HT-29 (cell line): ENCODE measurements around the gene MYF5. TPM values are rescaled to one million over a fixed set of nuclear protein-coding genes. Genes with fewer than 3 reads are reported as not detected.

Source experiments
- DNase-seq: peaks from one replicate; pipeline ENCODE4 v3.0.0-alpha.2; 2015; ENCODE audit warnings: low spot score
- total RNA-seq: library from RNA; depleted of rRNA; stranded (reverse); fragments of >200 nt; shearing (Covaris generic); gene quantifications from 2 replicates; pipeline ENCODE4 v1.2.3, GENCODE V29; 2014

MYF5 gene
- total RNA-seq, 1 experiment from 2014 or later, result not detected

DNA sequence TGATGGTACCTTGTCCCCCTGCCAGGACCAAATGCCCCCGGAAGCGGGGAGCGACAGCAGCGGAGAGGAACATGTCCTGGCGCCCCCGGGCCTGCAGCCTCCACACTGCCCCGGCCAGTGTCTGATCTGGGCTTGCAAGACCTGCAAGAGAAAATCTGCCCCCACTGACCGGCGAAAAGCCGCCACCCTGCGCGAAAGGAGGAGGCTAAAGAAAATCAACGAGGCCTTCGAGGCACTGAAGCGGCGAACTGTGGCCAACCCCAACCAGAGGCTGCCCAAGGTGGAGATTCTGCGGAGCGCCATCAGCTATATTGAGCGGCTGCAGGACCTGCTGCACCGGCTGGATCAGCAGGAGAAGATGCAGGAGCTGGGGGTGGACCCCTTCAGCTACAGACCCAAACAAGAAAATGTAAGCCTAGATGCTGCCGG, 8.9 kb upstream of the MYF5 start:
- no peak for DNase-seq

DNA sequence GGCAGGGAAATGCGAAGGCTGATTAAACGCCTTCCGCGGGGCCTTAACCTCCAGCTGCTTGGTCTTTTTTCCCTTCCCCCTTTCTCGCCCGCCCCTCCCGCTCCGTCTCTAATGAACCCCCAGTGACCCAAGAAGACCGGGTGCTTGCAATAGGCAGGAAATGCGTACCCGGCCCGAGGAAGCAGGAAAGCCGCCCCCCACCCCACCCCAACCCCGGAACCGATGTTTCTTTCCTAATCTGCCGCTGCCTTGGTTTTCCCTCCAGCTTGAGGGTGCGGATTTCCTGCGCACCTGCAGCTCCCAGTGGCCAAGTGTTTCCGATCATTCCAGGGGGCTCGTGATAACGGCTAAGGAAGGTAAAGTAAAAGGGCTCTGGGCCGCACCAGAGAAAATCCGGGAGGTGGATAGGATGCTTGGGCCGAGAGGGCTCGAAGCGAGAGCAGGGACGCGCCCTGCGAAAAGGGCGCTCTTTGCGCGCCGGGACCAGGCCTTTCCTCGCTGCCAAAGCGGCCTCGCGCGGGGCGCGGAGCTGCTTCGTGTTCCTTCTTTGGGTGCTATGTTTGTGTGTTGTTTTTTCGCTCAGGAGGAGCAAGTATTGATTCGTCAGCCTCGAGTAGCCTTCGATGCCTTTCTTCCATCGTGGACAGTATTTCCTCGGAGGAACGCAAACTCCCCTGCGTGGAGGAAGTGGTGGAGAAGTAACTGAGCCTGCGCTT, 8.3 kb upstream of the MYF5 start:
- DNase-seq, result no peak

DNA sequence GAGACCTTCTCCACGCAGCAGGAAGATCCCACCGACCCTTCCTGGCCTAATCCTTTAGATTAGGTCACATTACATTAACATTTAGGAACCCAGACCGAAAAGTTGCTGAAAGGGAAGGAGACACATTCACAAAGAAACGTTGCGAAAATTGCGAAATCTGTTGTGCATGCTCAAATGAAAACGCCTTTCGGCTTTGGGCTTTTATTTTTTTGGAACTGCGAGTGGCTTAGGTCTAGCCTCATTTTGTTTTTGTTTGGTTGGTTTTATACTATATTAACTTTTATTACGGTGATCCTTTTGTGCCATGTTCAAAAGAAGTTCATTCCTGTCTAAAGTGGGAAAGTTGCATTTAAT, 7.8 kb upstream of the MYF5 start:
- no peak for DNase-seq

DNA sequence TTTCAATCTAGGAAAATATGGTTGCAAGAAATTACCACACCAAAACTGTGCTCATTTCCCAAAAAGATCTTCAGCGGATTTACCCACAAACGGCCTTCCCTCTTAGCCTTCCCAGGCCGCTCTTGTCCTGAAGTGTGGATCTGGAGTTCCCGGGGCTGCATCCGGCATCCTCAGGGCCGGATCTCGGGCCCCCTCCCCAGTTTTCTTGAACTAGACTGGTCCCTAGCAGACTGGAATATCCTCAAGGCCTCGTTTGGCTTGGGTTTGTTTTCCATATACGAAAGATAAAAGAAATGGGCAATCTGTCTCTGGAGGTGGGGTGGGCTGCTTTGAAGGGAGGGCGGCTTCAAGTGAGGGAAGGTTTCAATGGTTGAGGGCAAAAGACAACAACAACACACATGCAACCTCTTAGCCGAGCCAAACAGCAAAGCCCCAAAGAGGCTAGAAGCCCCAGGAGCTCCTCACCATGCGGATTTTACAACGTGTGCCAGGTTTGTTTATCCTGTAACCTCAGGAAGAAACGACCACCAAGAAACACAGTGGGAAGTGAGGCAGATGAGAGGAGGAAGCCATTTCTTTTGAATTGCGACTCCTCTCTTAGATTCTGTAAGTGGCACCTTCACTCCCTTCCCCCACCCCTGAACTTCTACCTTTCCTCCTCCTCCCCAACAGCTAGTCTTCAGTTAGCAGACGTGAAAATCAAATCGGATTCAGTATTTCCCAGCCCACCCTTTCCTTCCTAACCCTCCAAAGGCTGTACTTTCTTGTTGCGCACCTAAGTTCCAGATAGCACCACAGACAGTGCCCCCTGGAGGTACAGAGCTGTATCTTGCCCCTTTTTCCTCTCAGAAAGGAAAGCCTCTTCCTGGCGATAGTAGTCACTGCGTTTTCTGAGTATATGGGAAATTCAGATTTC, 6.6 kb upstream of the MYF5 start:
- no peak for DNase-seq

DNA sequence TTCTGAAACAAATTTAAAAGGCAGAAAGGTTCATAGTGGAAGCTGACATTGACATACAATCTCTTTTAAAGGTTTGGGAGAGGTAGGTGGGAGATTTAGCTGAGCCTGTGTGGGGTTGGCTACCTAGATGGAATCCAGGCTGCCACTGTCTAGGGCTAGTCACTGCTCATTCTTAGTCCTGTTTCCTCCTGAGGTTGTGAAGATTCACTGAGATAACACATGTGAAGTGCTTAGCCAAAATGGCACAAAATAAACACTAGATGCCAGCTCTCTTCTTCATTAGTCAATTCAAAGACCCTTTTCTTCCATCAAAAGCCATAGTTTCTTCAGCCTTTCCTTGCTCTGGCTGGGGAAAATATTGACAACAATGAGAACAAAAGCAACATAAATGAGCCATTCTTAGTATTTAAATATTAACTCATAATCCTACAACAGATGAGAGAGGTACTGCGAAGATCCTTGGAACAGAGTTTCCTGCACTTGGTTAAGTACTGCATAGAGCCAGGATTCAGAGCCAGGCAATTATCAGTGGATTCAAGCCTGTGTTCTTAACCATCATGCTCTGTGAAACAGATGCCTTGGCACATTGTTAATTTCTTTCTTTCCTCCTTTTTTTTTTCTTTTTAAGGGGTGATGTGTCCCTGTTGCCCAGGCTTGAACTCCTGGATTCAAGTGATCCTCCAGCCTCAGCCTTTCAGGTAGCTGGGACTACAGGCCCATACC, 5.8 kb upstream of the MYF5 start:
- DNase-seq, result no peak

DNA sequence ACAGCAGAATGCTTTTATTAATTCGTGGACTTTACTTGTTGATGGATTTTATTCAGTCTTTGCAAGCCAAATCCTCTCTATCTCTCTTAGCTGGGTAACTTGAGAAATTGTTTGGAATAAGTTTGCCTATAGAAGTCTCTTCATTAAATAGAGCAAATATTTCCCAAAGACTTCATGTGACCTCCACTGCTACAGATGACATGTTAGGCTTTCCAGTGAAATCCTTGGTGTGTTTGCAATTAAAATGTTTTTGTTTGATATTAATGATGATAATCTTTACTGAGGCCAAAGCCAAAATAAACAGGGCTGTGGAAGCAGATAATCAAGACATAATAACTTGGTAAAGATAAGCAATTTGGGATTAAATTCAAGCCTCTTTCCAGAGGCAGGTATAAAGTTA, 4.8 kb upstream of the MYF5 start:
- DNase-seq, result no peak

DNA sequence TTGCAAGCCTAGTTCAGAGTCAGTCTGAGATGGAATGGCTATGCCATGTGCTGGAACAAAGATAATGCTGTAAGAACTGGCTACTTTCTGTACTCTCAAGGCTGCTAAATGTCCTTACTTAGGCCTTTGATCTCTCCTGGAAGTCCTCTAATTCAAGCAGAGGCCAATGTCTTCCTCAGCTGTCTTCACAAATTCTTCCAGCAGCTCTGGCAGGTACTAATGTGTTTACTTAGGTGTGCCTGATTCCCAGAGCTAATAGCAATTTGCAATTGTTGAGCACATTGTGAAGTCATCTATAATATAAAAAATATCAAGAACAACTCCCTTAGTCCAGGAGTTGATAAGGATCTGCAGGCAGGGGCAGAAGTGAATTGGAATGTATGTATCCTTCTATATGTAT, 3.8 kb upstream of the MYF5 start:
- DNase-seq, result no peak

DNA sequence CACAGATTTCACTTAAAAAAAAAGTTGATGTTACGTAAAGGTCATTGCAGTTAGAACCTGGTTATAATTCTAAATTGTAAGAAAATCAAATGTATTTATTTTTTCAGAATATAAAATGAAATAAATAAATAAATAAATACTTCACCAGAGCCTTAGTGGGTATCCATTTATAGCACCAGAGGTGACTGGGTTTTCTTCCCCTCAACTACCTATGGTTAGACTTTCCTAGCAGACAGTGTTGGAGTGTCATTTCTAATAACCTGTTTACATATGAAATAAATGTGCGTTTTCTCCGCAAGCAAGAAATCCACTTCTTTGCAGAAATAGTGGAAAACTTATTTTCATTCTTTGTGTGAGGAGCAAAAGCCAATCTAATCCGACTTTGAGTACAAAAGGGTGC, 3.3 kb upstream of the MYF5 start:
- DNase-seq, result no peak

DNA sequence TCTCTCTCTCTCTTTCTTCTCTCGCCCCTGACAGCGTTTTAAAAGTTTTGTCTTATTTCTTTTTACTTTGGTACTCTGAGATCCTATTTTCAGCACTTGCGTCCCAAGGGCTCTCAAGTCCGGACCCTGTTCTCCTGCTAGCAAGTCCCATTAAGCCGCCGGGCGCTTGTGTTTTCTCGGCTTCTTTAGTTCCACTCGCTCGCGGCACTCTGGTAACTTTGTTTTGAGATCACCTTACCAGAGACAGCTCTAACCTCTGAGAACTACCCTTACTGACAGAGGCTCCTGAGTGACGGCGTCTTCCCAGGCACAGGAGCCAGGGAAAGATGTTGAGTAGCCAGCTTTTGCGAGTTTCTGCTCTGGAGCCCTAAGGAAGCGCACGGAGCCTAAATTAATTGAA, 2.7 kb upstream of the MYF5 start:
- no peak for DNase-seq

DNA sequence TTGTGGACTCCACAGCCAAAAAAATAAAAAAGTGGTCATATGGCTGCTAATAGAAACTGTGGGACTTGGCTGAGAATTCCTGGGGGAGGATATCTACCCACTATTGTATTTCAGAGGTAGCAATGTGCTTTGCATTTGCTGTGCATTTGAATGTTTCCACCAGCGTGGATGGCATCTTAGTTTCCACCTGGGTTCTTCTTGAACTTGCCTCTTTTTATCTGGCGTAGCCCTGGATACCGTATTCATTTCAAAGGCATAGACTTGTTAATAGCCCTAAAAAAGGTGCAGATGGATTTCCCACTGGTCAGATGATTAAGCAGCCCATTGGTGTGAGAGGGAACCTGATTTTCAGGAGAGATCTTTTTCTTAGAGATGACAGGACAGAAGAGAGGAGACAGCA, 1.9 kb upstream of the MYF5 start:
- DNase-seq, result no peak

DNA sequence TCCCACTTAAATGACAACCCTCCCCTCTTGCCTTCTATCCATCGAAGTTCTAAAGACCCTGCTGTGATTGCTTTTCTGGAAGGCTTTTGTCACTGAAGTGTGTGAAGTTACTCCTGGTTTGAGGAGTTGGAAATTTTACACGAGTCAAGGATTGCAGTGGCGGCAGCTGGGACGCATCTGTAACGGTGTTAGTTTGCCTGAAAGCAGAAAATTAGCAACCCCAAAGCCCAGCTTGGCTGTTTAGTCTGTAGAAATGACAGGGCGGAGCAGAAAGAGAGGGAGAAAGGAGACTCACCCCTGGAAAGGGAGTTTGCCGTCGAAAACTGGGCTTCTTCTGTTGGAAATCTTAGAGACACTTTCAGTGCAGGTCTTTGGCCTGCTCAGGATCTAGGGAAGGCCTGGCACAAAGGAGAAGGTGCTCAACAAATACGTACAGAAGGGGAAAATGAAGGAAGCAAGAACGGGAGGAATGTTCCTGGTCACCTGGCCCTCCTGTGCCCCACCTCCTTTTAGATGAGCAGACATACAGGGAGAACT, 931 bp upstream of the MYF5 start:
- DNase-seq, result no peak

DNA sequence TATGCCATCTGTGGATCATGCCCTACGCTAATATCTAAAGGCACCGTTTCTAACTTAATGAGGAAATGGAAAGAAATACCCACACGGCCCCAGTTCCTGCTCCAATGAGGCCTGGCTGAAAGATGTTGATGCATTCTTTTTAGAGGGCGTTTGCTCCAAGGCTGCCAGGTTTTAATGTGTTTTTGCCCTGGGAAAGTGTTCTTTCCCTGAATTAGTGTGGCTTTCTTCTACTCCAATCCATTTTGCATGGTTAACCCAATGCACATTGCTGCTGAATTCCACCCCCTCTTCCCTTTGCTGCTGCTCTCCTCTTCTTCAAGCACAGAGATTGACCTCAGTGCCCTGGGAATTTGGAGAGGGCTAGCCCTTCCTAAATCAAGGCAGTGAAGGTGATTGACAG, 1.1 kb downstream of the MYF5 start:
- no peak for DNase-seq

DNA sequence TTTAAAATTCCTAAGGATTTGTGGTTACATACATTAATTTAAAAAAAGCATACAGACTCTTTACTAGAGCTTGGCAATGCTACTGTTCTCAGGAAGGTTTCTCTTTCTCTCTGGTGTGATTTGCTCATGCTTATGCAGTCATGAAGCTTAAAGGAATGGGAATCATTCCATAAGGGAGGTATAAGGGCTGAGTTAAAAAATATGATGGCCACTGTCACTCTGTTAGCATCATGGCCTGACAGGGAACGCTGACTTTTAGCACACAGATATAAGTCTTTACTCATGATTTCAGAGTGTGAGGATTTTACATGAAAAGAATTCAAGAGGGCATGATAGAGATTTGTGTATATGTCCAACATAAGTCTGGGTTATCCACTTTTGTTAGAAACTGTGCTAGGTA, 3.8 kb downstream of the MYF5 start:
- DNase-seq, result no peak

DNA sequence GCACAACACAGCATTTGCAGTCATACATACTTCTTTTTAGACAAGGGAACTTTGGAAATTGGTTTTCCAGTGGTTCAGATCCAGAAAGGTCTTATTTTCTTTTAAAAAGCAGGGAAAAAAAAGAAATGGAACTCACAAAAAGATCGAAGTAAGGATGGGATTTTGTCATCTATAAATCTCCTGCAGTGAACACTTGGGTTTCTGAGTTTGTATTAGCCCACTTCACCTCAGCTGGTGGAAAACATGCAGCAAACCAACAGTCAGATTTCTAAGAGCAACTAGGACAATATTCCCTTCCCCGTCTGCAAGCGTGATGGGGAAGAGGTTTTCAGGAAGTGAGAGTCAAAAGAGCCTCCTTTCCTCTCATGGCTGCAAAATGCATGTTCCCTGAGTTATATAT, 4.6 kb downstream of the MYF5 start:
- no peak for DNase-seq

DNA sequence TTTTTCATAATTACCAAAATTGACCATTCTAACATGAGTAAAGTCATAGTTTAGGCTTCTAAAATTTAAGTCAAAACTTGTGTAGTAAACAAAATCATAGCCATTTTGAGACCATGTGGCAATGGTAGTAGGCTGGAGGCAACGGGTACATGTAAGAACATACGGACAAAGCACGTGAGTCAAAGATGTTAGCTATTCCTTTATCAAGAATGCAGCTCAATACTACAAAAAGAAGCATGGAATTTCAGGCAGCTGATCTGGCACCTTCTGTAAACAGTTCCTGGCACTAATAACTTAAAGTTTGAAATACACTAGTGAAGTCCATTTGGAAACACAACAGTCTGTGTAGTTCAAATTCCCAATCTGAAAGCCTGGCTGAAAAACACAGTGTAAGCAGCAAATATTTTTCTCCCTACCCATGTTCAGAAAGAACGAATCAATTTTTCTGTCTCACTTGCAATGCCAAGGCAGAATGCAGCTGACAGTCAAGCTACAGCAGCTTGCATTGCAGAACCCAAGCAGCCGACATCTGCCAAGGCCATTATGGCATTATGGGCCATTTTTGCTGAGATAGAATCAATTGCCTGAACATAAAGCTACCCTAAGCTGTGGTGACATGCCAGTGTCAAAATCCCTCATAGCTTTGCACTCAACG, 29.3 kb downstream of the MYF5 start:
- no peak for DNase-seq

DNA sequence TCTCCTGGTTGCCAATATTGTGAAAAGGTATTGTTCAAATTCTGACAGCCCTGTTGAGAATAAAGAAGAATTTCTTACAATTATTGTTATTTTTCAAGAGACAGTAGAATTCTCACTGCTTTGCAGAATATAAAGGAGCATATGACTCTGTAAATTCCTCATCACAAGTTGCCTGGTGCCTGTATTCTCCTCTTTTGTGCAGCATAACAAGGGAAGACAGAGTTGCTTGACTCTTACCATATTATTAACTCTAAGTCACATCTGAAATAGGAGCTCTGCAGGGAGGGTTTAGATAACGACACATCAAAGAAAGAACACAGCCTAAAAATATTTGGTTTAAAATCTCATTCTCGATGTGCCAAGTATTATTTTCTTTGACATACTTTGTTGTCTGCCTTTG, 31.1 kb downstream of the MYF5 start:
- DNase-seq, result no peak

DNA sequence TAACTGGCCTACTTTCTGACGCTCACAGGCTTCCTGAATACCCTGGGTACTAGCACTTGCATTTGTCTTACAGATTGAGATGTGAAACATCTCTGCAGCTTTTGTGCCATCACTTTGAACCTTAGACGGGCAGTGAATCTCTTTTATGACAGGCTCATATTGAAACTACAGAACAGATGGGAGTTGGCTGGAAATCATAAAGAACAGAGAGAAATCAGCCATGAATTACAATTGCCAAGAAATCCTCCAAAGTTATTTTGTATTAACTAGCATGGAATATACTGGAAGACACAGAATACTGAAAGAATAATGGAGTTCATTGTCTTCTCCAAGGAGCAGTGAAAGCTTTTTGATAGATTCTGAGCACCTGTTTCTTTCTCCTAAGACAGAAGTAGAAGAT, 32.7 kb downstream of the MYF5 start:
- no peak for DNase-seq

DNA sequence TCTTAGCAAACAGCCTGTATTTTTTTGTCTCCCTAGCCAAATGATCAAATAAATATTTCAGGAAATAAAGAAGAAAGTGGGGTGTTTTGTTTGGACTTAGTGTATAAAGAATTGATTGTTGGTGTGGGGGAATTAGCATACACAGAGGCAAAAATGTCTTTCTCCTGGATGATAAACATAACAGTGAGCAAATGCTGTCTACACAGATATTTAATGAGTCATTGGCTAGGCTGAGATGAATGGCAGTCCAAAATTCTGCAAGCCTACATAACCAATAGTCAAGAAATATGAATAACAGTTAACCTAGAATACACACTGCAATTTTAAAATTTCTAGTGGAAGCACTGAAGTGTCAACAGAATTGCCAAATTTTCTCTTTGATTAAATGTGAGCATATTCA, 35.8 kb downstream of the MYF5 start:
- DNase-seq, result no peak

DNA sequence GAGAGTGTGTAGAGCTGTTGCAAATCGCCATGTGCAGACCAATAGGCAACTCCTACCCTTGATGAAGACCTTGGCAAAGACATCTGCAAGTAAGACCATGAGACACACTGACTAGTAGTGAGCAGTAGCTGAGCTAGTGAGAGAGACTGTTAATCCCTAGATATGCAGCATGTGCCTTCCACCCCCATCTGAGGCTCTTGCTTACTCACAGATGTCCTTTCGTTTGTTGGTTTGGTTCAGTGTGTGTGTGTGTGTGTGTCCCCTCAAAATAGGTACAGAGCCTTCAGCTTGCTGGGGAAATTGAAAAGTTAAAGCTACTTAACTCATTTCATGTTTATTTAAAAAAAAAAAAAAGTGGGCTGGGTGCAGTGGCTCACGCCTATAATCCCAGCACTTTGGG, 37.6 kb downstream of the MYF5 start:
- DNase-seq, result no peak

DNA sequence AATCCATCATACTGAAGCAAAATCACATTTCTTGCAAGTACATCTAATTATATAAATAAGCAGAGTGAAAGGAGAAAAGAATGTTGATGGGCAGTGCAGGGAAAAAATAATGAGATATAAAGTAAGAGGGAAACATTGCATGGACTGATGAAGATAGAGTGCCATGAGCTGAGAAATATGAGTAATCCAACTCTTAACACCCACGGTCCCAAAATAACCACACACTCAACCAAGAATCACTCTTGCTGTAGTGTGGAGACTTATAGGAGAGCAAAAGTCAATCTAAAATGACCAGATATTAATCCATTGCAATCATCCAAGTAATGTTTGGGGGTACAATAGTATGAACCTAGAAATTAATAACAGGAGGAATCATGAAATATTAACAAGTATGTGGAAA, 40.2 kb downstream of the MYF5 start:
- no peak for DNase-seq

DNA sequence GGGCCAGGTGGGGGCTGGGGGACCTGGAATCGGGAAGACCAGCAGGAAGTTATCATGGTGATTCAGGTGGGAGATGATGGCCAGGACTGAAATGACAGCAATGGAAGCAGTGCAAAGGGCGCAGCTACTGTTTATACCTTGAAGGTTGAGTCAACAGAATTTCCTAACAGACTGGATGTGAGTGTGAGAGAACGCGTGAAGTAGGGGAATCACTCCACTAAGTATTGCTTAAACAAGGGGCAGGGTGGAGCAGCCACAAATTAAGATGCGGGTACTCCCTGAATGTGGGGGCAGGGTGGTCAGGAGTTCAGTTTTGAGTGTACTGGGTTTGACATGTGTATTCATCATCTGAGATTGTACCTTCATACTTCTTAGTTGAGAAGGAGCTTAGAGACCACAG, 45.1 kb downstream of the MYF5 start:
- no peak for DNase-seq

DNA sequence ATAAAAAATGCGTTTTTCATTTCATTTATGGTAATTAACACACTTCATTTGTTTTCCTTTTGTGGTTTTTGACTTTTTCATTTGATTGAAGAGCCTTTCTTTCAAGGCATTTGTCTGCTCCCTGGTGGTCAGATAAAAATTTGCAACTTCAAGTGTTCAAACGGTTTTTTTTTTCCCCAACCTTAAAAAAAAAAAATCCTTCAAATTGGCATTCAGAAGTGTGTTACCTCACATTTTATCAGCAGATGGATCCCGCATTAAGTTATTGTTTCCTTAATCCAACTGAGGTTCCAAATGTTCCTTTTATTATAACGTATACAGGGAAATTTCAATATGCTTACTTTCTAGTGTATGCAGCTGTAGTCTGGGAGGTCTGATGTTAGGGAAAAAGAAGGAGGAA, 47.2 kb downstream of the MYF5 start:
- peak; percentile 66 for DNase-seq
